Posterior cingulate gyrus (tissue), 11 donors: Measurements from ENCODE around the gene KLHL5.
"Not testable (repeated sequence)": the region's sequence is repeated elsewhere in the genome, so short reads cannot be mapped to it uniquely, and the experiment has no call there.

Experiments
- DNase-seq, 10 donors: peaks; one replicate each; pipeline versions ENCODE4 v3.0.0 to v3.0.0-alpha.2; 2020 to 2021; ENCODE audit warnings: mixed read lengths in 3 of 10
- intact Hi-C: fragments of 100-400 bp; cut with DNase I; formaldehyde crosslinking; loops from one replicate; pipeline ENCODE4 v1.15.1; 2023

Gene KLHL5

GRCh38 chr4:39078829-39079228, 16.8 kb downstream of the KLHL5 start:
- intact Hi-C loops, result no loop called here
- no peak for DNase-seq

- intact Hi-C loops, result no loop called here
- DNase-seq, result no peak
Observed at GRCh38 chr4:39083164-39083563, 21.1 kb downstream of the KLHL5 start.

- no peak for DNase-seq
- intact Hi-C loops, result no loop called here
Observed at GRCh38 chr4:39085891-39086290, 23.9 kb downstream of the KLHL5 start.

GRCh38 chr4:39096847-39097246, 34.8 kb downstream of the KLHL5 start:
- DNase-seq, result no peak
- intact Hi-C loops, result no loop called here

GRCh38 chr4:39097290-39097689, 35.3 kb downstream of the KLHL5 start:
- intact Hi-C loops, result no loop called here
- DNase-seq, result no peak

- intact Hi-C loops, result no loop called here
- DNase-seq, result no peak
Observed at GRCh38 chr4:39102297-39102696, 40.3 kb downstream of the KLHL5 start.

- DNase-seq, result no peak
- intact Hi-C loops, result no loop called here
Observed at GRCh38 chr4:39103291-39103690, 41.3 kb downstream of the KLHL5 start.

GRCh38 chr4:39104255-39104654, 42.2 kb downstream of the KLHL5 start:
- intact Hi-C loops, result no loop called here

GRCh38 chr4:39106011-39106410, 44.0 kb downstream of the KLHL5 start:
- no peak for DNase-seq
- intact Hi-C loops, result no loop called here

More at GRCh38 chr4:39104255-39104654, 42.2 kb downstream of the KLHL5 start:
- DNase-seq, result no peak

GRCh38 chr4:39114436-39114835, 52.4 kb downstream of the KLHL5 start:
- DNase-seq, result no peak
- intact Hi-C loops, result no loop called here

- no peak for DNase-seq
- intact Hi-C loops, result no loop called here
Observed at GRCh38 chr4:39118034-39118658, 56.1 kb downstream of the KLHL5 start.

GRCh38 chr4:39120418-39120817, 58.4 kb downstream of the KLHL5 start:
- intact Hi-C loops, result no loop called here
- DNase-seq, result no peak

- DNase-seq, result no peak
- intact Hi-C loops, result no loop called here
Observed at GRCh38 chr4:39124885-39125599, 63.0 kb downstream of the KLHL5 start.

GRCh38 chr4:39125600-39125985, 63.6 kb downstream of the KLHL5 start:
- DNase-seq, result no peak
- intact Hi-C loops, result no loop called here

GRCh38 chr4:39126256-39127095, 64.4 kb downstream of the KLHL5 start:
- intact Hi-C loops, result no loop called here
- no peak for DNase-seq

GRCh38 chr4:39133623-39134022, 71.6 kb downstream of the KLHL5 start:
- intact Hi-C loops, result loop anchor here (10.0 kb wide), 1 partner anchor 359 kb away; no protein-coding TSS in a partner anchor
- DNase-seq, result no peak

- no peak for DNase-seq
- intact Hi-C loops, result loop anchor here (1.0 to 10.0 kb wide), 3 partner anchors 92 to 360 kb away; no protein-coding TSS in a partner anchor
Observed at GRCh38 chr4:39134683-39135306, 72.8 kb downstream of the KLHL5 start.

- DNase-seq, result not testable (repeated sequence)
- intact Hi-C loops, result loop anchor here (5.0 to 10.0 kb wide), 2 partner anchors 96 to 363 kb away; no protein-coding TSS in a partner anchor
Observed at GRCh38 chr4:39138227-39138626, 76.2 kb downstream of the KLHL5 start.

- no peak for DNase-seq
- intact Hi-C loops, result no loop called here
Observed at GRCh38 chr4:39146211-39146610, 84.2 kb downstream of the KLHL5 start.

GRCh38 chr4:39154009-39154408, 92.0 kb downstream of the KLHL5 start:
- DNase-seq, result no peak
- intact Hi-C loops, result no loop called here

- intact Hi-C loops, result no loop called here
- no peak for DNase-seq
Observed at GRCh38 chr4:39157520-39157919, 95.5 kb downstream of the KLHL5 start.
